Colonic mucosa (tissue), 4 donors: ENCODE measurements around the gene CILP. TPM values are rescaled to one million over a fixed set of nuclear protein-coding genes. Genes with fewer than 3 reads are reported as not detected.

Experiments
- DNase-seq: peaks from one replicate; pipeline ENCODE4 v3.0.0-alpha.2; 2020
- H3K27ac ChIP-seq: fragments of 200-600 bp; one replicate; pipeline ENCODE4 v1.8.0; 2021
- H3K27me3 ChIP-seq: fragments of 200-600 bp; one replicate; pipeline ENCODE4 v1.8.0; 2021
- H3K36me3 ChIP-seq: fragments of 200-600 bp; one replicate; pipeline ENCODE4 v1.8.0; 2021
- H3K4me1 ChIP-seq: fragments of 200-600 bp; one replicate; pipeline ENCODE4 v1.8.0; 2021; ENCODE audit warnings: mild to moderate bottlenecking
- H3K4me3 ChIP-seq: fragments of 200-600 bp; one replicate; pipeline ENCODE4 v1.8.0; 2021
- H3K9ac ChIP-seq, 2 donors: one replicate each; pipeline ENCODE4 v1.7.0; 2013; ENCODE audit warnings: control low read depth in 2 of 2, low read depth in 2 of 2, low read length in 2 of 2
- H3K9me3 ChIP-seq: fragments of 200-600 bp; one replicate; pipeline ENCODE4 v1.8.0; 2021
- intact Hi-C: fragments of 100-400 bp; cut with DNase I; formaldehyde crosslinking; loops from one replicate; pipeline ENCODE4 v1.14.1; 2022
- total RNA-seq, 2 donors: library from RNA; stranded (reverse); fragmentation: NEBNext Ultra II Directional in 1 of 2; extraction: Animal tissue kit (Norgen Biotek cat#: 25700) in 1 of 2; gene quantifications; one replicate each; pipeline ENCODE4 v1.2.1, GENCODE V29; 2021
- TF ChIP-seq, protein P1 (sequence below): fragments of 200-600 bp; IDR thresholded peaks from one replicate; pipeline ENCODE4 v1.8.0; 2022; ENCODE audit warnings: antibody characterized with exemption, mild to moderate bottlenecking
- donor health status: healthy.
- donor health status: DM: no; HTN: no; CAD: no.
- donor health status: DM: no; HTN: no; CAD: no.

The CILP gene
- total RNA-seq, 2 donors from 2014 or later: 3.7 to 8.7 TPM

DNA sequence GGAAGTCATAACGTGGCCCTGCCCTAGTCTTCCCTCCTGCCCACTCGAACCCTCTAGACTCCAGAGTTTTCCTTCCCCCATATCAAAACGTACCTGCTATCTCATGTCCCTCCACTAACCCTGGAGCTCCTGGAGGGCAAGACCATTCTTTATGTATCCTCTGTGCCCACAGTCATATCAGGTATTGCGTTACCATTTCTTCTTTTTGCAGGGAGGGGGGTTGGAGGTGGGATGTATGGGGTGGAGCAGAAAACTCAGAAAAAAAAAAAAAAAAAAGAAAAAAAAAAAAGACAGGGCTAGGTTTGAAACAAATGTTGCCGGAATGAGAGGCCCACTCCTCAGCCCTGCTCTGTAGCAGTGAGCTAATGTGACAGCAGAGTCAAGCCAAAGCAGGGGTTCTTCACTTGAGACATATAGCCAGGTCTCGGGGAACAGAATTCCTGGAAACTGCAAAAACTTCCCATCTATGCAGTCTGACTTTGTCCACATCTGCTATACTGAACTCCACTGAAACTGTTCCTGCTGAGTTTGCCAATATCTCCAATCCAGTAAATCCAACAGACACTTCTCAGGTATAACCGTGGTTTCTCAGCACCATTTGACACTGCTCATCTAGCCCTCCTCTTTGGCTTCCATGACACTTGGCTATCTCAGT is 44.3 kb upstream of the CILP start:
- H3K9ac ChIP-seq: no peak overlapping the region
- intact Hi-C loops: no loop called here
- no peaks in the 10 kb centered on the region for H3K4me1 ChIP-seq
- no peaks in the 10 kb centered on the region for H3K27me3 ChIP-seq
- H3K27ac ChIP-seq: no peak overlapping the region
- DNase-seq: no peak
- TF ChIP-seq, protein P1, sequence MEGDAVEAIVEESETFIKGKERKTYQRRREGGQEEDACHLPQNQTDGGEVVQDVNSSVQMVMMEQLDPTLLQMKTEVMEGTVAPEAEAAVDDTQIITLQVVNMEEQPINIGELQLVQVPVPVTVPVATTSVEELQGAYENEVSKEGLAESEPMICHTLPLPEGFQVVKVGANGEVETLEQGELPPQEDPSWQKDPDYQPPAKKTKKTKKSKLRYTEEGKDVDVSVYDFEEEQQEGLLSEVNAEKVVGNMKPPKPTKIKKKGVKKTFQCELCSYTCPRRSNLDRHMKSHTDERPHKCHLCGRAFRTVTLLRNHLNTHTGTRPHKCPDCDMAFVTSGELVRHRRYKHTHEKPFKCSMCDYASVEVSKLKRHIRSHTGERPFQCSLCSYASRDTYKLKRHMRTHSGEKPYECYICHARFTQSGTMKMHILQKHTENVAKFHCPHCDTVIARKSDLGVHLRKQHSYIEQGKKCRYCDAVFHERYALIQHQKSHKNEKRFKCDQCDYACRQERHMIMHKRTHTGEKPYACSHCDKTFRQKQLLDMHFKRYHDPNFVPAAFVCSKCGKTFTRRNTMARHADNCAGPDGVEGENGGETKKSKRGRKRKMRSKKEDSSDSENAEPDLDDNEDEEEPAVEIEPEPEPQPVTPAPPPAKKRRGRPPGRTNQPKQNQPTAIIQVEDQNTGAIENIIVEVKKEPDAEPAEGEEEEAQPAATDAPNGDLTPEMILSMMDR: no peak
- H3K36me3 ChIP-seq: no peaks in the 10 kb centered on the region
- H3K9me3 ChIP-seq: no peaks in the 10 kb centered on the region
- H3K4me3 ChIP-seq: no peak overlapping the region

DNA sequence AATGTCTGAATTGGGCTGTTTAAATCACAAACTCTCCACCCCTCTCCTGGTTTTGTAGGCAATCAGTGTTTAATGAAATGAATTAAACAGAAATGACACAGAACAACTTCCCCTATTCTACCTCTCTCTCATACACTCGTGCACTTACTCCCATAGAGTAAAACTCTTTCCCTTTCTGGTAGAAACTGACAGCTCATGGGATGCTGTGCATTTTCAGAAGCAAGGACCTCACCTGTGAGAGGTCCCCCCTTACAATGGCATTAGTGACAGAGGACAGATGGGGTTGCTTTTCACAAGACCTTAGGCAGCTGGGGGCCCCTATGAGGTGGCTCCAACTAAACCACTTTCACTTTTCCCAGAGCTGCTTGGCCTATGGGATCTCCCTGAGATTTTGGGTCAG is 43.5 kb upstream of the CILP start:
- H3K4me1 ChIP-seq: no peaks in the 10 kb centered on the region
- intact Hi-C loops: no loop called here

DNA sequence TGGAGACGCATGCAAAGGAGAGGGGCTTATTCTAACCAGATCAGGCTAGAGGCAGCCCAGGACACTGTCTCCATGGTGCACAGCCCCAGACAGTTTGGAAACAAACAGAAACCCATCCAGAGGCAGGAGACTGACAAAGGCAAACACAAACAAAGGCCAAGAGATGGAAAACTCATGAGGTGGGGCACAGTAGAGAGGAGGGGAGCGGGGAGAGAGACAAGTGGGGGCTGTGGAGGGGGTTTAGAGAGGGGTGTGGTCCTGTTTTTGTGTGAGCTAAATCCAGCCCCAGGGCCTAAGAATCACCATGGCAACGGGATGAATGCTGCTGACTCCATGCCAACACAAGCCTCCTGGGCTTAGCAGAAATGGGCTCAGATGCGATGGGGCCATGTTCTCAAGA is 43.1 kb upstream of the CILP start:
- H3K27ac ChIP-seq: no peak overlapping the region
- no peaks in the 10 kb centered on the region for H3K4me1 ChIP-seq
- H3K36me3 ChIP-seq: no peaks in the 10 kb centered on the region
- no peak for DNase-seq
- H3K9me3 ChIP-seq: no peaks in the 10 kb centered on the region
- intact Hi-C loops: no loop called here
- TF ChIP-seq, protein P1: no peak
- H3K9ac ChIP-seq: no peak overlapping the region
- no peak overlapping the region for H3K4me3 ChIP-seq
- no peaks in the 10 kb centered on the region for H3K27me3 ChIP-seq

More for the DNA sequence above, 43.5 kb upstream of the CILP start:
- Histone ChIP-seq H3K4me3 (no peak overlapping the region), H3K27ac (no peak overlapping the region), H3K9me3 (no peaks in the 10 kb centered on the region), H3K27me3 (no peaks in the 10 kb centered on the region), H3K9ac (no peak overlapping the region), H3K36me3 (no peaks in the 10 kb centered on the region)
- no peak for DNase-seq
- TF ChIP-seq, protein P1: no peak

DNA sequence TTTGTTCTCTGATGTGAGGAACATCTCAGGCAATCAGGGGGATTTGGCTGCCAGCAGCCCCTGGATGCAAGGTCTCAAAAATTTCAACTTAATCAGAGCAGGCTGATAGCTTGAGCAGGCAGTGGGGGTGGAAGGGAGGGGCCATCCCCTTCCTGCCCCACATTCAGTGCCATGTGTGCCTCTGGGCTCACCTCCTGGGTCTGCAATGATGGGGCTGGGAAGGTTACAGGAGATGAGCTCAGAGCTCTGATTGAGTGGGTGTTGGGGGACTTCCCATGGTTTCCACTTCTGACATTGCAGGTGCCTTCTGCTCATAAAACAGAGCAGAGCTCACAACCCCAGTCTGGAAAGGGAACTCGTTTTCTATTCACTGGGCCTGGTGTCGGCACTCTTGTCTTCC is 38.4 kb upstream of the CILP start:
- TF ChIP-seq, protein P1: no peak
- Histone ChIP-seq H3K9me3 (no peaks in the 10 kb centered on the region), H3K27me3 (no peaks in the 10 kb centered on the region), H3K27ac (no peak overlapping the region), H3K4me1 (no peaks in the 10 kb centered on the region), H3K36me3 (no peaks in the 10 kb centered on the region), H3K9ac (no peak overlapping the region), H3K4me3 (no peak overlapping the region)
- intact Hi-C loops: no loop called here
- no peak for DNase-seq

DNA sequence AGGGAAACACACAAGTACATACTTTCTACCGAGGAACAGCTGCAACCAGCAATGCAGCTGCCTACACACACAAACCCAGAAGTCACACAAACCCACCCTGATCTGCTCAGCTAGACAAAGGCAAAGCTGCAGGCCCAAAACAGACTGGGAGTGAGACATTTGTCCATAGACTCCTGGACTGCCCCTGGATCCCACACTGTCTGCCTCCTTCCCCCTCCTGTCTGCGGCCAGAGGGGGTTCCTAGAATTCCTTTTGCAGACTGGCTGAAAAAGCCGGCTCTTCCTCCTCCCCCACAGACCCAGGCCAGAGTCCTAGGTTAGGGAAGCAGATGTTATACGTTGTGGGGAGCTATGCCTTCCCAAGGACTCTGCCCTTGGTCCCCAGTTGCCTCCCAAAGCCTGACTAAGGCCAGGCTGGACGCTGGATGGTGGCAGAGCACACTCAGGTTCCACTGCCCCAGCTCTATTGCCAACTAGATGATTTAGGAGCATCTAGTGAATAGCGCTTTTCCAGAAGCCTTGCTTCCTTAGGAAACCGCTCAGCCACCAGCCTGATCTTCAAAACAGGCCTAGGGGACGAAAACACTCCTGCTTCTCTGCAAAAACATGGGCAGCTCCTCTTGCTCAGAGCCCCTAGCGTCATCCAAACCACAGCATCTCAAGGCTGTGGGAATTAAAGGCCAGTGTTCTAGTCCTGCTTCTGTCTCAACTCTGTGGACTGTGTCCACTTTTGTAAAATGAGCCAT is 37.4 kb upstream of the CILP start:
- TF ChIP-seq, protein P1: no peak
- Histone ChIP-seq H3K27ac (no peak overlapping the region), H3K4me1 (no peaks in the 10 kb centered on the region), H3K36me3 (no peaks in the 10 kb centered on the region), H3K9me3 (no peaks in the 10 kb centered on the region), H3K4me3 (no peak overlapping the region), H3K9ac (no peak overlapping the region), H3K27me3 (no peaks in the 10 kb centered on the region)
- intact Hi-C loops: no loop called here
- no peak for DNase-seq
